Activated naive CD4-positive, alpha-beta T cell treated with anti-CD3 and anti-CD28 coated beads for 36 hours (primary cell): Measurements from ENCODE around the gene RGS3. TPM values are rescaled to one million over a fixed set of nuclear protein-coding genes. Genes with fewer than 3 reads are reported as not detected.

Source experiments
- CTCF ChIA-PET: fragments of 350-600 bp; sonication (Branson Sonifier 250); formaldehyde crosslinking; loops from one replicate; lab custom pipeline; 2021; ENCODE audit warnings: antibody characterized with exemption; lab: Charles Lee
- DNase-seq: peaks from one replicate; pipeline ENCODE4 v3.0.0-alpha.2; 2020
- H3K27ac Mint-ChIP-seq: one replicate; pipeline ENCODE4 v1.8.0; 2021; ENCODE audit warnings: mild to moderate bottlenecking, mixed read lengths
- H3K27me3 Mint-ChIP-seq: one replicate; pipeline ENCODE4 v1.8.0; 2021; ENCODE audit warnings: low read depth, mixed read lengths
- H3K36me3 Mint-ChIP-seq: one replicate; pipeline ENCODE4 v1.8.0; 2021; ENCODE audit warnings: low read depth, mixed read lengths
- H3K4me1 Mint-ChIP-seq: one replicate; pipeline ENCODE4 v1.8.0; 2021; ENCODE audit warnings: low read depth, mixed read lengths
- H3K4me3 Mint-ChIP-seq: one replicate; pipeline ENCODE4 v1.8.0; 2021; ENCODE audit warnings: mild to moderate bottlenecking, moderate library complexity, mixed read lengths
- H3K9me3 Mint-ChIP-seq: one replicate; pipeline ENCODE4 v1.8.0; 2021; ENCODE audit warnings: mixed read lengths
- intact Hi-C: fragments of 100-400 bp; cut with micrococcal nuclease; formaldehyde crosslinking; loops from one replicate; pipeline ENCODE4 v1.15.1; 2023
- total RNA-seq, 2 experiments: library from RNA; stranded (reverse); gene quantifications; one replicate each; pipeline ENCODE4 v1.2.3, GENCODE V29; 2021

RGS3 gene
- total RNA-seq, 2 experiments from 2014 or later = 11.9 to 12.6 TPM

DNA sequence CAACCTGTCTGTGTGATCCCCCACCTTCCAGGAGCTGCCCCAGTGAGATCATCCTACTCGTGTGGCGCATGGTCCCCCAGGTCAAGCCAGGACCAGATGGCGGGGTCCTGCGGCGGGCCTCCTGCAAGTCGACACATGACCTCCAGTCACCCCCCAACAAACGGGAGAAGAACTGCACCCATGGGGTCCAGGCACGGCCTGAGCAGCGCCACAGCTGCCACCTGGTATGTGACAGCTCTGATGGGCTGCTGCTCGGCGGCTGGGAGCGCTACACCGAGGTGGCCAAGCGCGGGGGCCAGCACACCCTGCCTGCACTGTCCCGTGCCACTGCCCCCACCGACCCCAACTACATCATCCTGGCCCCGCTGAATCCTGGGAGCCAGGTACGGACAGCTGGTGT lies 43.7 kb downstream of the RGS3 start:
- Mint-ChIP-seq H3K4me3 (no peak overlapping the region), H3K9me3 (no peaks in the 10 kb centered on the region), H3K27ac (no peak overlapping the region), H3K27me3 (no peaks in the 10 kb centered on the region), H3K4me1 (peaks cover 14% of the 10 kb centered on the region), H3K36me3 (no peaks in the 10 kb centered on the region)
- intact Hi-C loops = no loop called here
- CTCF ChIA-PET = interaction anchor here (0.7 to 1.7 kb wide), 4 partner anchors 11 to 75 kb away, joined by 3 to 4 read pairs (median 3); no protein-coding TSS in a partner anchor
- no peak for DNase-seq

- no peak overlapping the region for H3K27ac Mint-ChIP-seq
- H3K36me3 Mint-ChIP-seq = no peaks in the 10 kb centered on the region
- H3K4me3 Mint-ChIP-seq = no peak overlapping the region
- no peaks in the 10 kb centered on the region for H3K9me3 Mint-ChIP-seq
- intact Hi-C loops = no loop called here
- peaks cover 24% of the 10 kb centered on the region for H3K4me1 Mint-ChIP-seq
- DNase-seq = peak; percentile 22
- CTCF ChIA-PET = interaction anchor here (1.0 to 1.7 kb wide), 2 partner anchors 10 to 70 kb away, joined by 3 to 4 read pairs; no protein-coding TSS in a partner anchor
- H3K27me3 Mint-ChIP-seq = no peaks in the 10 kb centered on the region
These were observed 44.7 kb downstream of the RGS3 start for GRCh38 chr9:113508111-113508749.

DNA sequence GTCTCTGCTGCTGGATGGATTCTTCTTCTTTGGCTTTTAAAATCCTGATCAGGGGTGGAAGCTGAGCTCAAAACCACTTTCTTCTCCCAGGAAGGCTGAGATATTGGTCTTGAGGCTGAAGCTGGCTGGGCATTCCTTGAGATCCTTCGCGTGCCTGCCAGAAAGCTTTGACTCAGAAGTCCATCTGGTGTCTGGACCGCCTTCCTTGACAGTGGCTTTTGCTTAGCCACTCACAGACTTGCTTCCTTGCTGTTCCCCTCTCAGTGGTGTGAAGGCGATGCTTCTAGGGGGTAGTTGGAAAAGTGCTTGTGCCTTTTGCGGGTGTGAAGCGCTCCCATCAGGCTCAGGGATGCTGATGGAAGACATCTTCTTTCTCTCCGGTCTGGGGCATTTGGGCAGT lies 45.9 kb downstream of the RGS3 start:
- intact Hi-C loops = no loop called here
- peaks cover 36% of the 10 kb centered on the region for H3K4me1 Mint-ChIP-seq
- no peak overlapping the region for H3K27ac Mint-ChIP-seq
- H3K9me3 Mint-ChIP-seq = no peaks in the 10 kb centered on the region
- H3K27me3 Mint-ChIP-seq = peaks cover 2% of the 10 kb centered on the region
- no peak overlapping the region for H3K4me3 Mint-ChIP-seq
- H3K36me3 Mint-ChIP-seq = no peaks in the 10 kb centered on the region
- no peak for DNase-seq
- CTCF ChIA-PET = no interaction called here

GRCh38 chr9:113511047-113511521 lies 47.6 kb downstream of the RGS3 start:
- Mint-ChIP-seq H3K27me3 (peaks cover 2% of the 10 kb centered on the region), H3K36me3 (no peaks in the 10 kb centered on the region), H3K27ac (no peak overlapping the region), H3K4me3 (no peak overlapping the region), H3K9me3 (no peaks in the 10 kb centered on the region), H3K4me1 (peaks cover 44% of the 10 kb centered on the region)
- CTCF ChIA-PET = interaction anchor here (1.1 to 1.8 kb wide), 2 partner anchors 14 to 68 kb away, joined by 4 to 13 read pairs; no protein-coding TSS in a partner anchor
- intact Hi-C loops = loop anchor here (5.0 to 10.0 kb wide), 2 partner anchors 36 to 864 kb away; no protein-coding TSS in a partner anchor
- DNase-seq = no peak

GRCh38 chr9:113511856-113512761 lies 48.6 kb downstream of the RGS3 start:
- peaks cover 50% of the 10 kb centered on the region for H3K4me1 Mint-ChIP-seq
- peaks cover 2% of the 10 kb centered on the region for H3K27me3 Mint-ChIP-seq
- DNase-seq = peak; percentile 82
- H3K9me3 Mint-ChIP-seq = no peaks in the 10 kb centered on the region
- no peaks in the 10 kb centered on the region for H3K36me3 Mint-ChIP-seq
- peak overlapping the region; percentile 85 for H3K27ac Mint-ChIP-seq
- intact Hi-C loops = loop anchor here (1.0 to 10.0 kb wide), 6 partner anchors 8 to 863 kb away; partner anchors contain the start of genes CDC26 and PRPF4
- CTCF ChIA-PET = interaction anchor here (1.8 to 2.0 kb wide), 3 partner anchors 66 to 143 kb away, joined by 4 to 13 read pairs (median 8); no protein-coding TSS in a partner anchor
- peak overlapping the region; percentile 41 for H3K4me3 Mint-ChIP-seq

DNA sequence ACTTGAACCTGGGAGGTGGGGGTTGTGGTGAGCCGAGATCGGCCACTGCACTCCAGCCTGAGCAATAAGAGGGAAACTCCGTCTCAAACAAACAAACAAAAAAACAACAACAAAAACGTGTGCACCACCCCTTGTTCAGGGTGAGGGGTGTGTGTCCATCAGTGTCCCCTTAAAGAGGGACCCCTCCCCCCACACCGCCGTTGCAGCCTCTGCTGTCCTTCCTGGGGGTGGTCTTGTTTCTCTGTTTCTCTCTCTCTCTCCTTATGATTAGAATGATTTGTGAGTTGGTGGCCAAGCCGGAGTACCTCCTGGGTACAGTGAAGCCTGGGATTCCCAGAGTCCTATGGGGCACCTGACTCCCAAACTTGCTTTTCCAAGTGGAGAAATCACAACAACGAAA lies 49.6 kb downstream of the RGS3 start:
- CTCF ChIA-PET = interaction anchor here (0.5 to 2.0 kb wide), 5 partner anchors 57 to 143 kb away, joined by 4 to 13 read pairs (median 4); no protein-coding TSS in a partner anchor
- H3K27me3 Mint-ChIP-seq = peaks cover 2% of the 10 kb centered on the region
- peaks cover 60% of the 10 kb centered on the region for H3K4me1 Mint-ChIP-seq
- peak overlapping the region; percentile 85 for H3K27ac Mint-ChIP-seq
- H3K36me3 Mint-ChIP-seq = no peaks in the 10 kb centered on the region
- H3K9me3 Mint-ChIP-seq = no peaks in the 10 kb centered on the region
- intact Hi-C loops = loop anchor here (2.0 to 10.0 kb wide), 4 partner anchors 34 to 862 kb away; partner anchors contain the start of genes CDC26 and PRPF4
- DNase-seq = no peak
- H3K4me3 Mint-ChIP-seq = no peak overlapping the region

GRCh38 chr9:113513536-113513935 lies 50.0 kb downstream of the RGS3 start:
- H3K36me3 Mint-ChIP-seq = no peaks in the 10 kb centered on the region
- H3K4me3 Mint-ChIP-seq = no peak overlapping the region
- CTCF ChIA-PET = interaction anchor here (0.5 to 2.0 kb wide), 3 partner anchors 57 to 143 kb away, joined by 4 to 8 read pairs (median 4); no protein-coding TSS in a partner anchor
- DNase-seq = peak; percentile 18
- H3K27me3 Mint-ChIP-seq = peaks cover 2% of the 10 kb centered on the region
- no peaks in the 10 kb centered on the region for H3K9me3 Mint-ChIP-seq
- intact Hi-C loops = loop anchor here (2.0 to 10.0 kb wide), 4 partner anchors 34 to 861 kb away; partner anchors contain the start of genes CDC26 and PRPF4
- peaks cover 64% of the 10 kb centered on the region for H3K4me1 Mint-ChIP-seq
- no peak overlapping the region for H3K27ac Mint-ChIP-seq

- Mint-ChIP-seq H3K27ac (no peak overlapping the region), H3K4me1 (peaks cover 70% of the 10 kb centered on the region), H3K4me3 (no peak overlapping the region)
These were observed 50.5 kb downstream of the RGS3 start for GRCh38 chr9:113514061-113514460.

GRCh38 chr9:113514748-113515147 lies 51.2 kb downstream of the RGS3 start:
- Mint-ChIP-seq H3K4me1 (peaks cover 77% of the 10 kb centered on the region), H3K36me3 (no peaks in the 10 kb centered on the region), H3K27me3 (peaks cover 2% of the 10 kb centered on the region), H3K27ac (no peak overlapping the region), H3K9me3 (no peaks in the 10 kb centered on the region), H3K4me3 (no peak overlapping the region)
- intact Hi-C loops = loop anchor here (5.0 to 10.0 kb wide), 2 partner anchors 33 to 860 kb away; no protein-coding TSS in a partner anchor
- CTCF ChIA-PET = interaction anchor here (0.9 kb wide), 1 partner anchor 67 kb away, joined by 3 read pairs; no protein-coding TSS in a partner anchor
- no peak for DNase-seq

More at GRCh38 chr9:113514061-113514460, 50.5 kb downstream of the RGS3 start:
- DNase-seq = no peak
- no peaks in the 10 kb centered on the region for H3K9me3 Mint-ChIP-seq
- H3K36me3 Mint-ChIP-seq = no peaks in the 10 kb centered on the region
- CTCF ChIA-PET = interaction anchor here (0.9 kb wide), 1 partner anchor 142 kb away, joined by 4 read pairs; no protein-coding TSS in a partner anchor
- peaks cover 2% of the 10 kb centered on the region for H3K27me3 Mint-ChIP-seq
- intact Hi-C loops = loop anchor here (5.0 to 10.0 kb wide), 2 partner anchors 33 to 861 kb away; no protein-coding TSS in a partner anchor

GRCh38 chr9:113515862-113516261 lies 52.3 kb downstream of the RGS3 start:
- Mint-ChIP-seq H3K36me3 (no peaks in the 10 kb centered on the region), H3K4me3 (no peak overlapping the region), H3K9me3 (no peaks in the 10 kb centered on the region), H3K27ac (no peak overlapping the region), H3K4me1 (peaks cover 86% of the 10 kb centered on the region), H3K27me3 (peaks cover 2% of the 10 kb centered on the region)
- intact Hi-C loops = loop anchor here (2.0 to 10.0 kb wide), 4 partner anchors 107 to 859 kb away; partner anchors contain the start of genes FKBP15 and SLC31A1
- no peak for DNase-seq
- CTCF ChIA-PET = interaction anchor here (2.6 kb wide), 1 partner anchor 63 kb away, joined by 13 read pairs; no protein-coding TSS in a partner anchor

GRCh38 chr9:113516840-113517577 lies 53.5 kb downstream of the RGS3 start:
- intact Hi-C loops = loop anchor here (1.0 to 10.0 kb wide), 7 partner anchors 62 to 858 kb away; partner anchors contain the start of genes C9orf43, FKBP15, POLE3 and SLC31A1
- no peaks in the 10 kb centered on the region for H3K36me3 Mint-ChIP-seq
- CTCF ChIA-PET = interaction anchor here (0.5 to 2.6 kb wide), 12 partner anchors 9 to 112 kb away, joined by 3 to 16 read pairs (median 3); no protein-coding TSS in a partner anchor

More at GRCh38 chr9:113516840-113517577, 53.5 kb downstream of the RGS3 start:
- H3K4me1 Mint-ChIP-seq = peaks cover 81% of the 10 kb centered on the region
- no peaks in the 10 kb centered on the region for H3K9me3 Mint-ChIP-seq
- peak overlapping the region; percentile 70 for H3K4me3 Mint-ChIP-seq
- peaks cover 2% of the 10 kb centered on the region for H3K27me3 Mint-ChIP-seq
- peak overlapping the region; percentile 85 for H3K27ac Mint-ChIP-seq
- DNase-seq = peak; percentile 85
